ENCODE data around the gene TMEM235.

TMEM235 gene

DNA sequence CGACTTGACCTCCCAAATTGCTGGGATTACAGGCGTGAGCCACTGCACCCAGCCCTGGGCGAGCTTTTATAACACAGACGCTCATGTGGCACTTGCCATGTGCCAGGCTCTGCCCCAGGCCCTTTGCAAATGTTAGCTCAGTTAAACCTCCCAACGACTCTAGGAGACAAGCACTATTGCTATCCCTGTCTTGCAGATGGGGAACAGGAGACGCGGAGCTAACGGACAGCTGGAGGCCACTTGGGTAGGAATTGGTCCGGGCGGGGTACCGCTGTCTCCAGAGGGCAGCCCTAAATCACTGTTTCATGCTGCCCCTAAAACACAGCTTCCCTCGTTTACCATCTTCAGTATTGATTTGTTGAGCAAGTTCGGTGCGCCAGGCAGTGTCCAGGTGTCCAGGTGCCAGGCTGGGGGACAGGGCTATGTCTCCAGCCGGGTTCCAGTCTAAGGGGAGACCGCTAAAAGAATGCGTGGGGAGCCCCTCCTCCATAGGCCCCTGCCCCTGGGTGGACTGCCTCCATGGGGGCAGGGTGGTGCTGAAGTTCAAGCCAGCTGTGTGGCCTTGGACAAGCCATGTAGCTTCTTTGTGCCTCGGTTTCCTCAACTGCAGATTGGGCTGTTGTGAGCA lies 23.7 kb downstream of the TMEM235 start:
- no peak for DNase-seq (ENCODE audit: low read depth in 3 of 3)

DNA sequence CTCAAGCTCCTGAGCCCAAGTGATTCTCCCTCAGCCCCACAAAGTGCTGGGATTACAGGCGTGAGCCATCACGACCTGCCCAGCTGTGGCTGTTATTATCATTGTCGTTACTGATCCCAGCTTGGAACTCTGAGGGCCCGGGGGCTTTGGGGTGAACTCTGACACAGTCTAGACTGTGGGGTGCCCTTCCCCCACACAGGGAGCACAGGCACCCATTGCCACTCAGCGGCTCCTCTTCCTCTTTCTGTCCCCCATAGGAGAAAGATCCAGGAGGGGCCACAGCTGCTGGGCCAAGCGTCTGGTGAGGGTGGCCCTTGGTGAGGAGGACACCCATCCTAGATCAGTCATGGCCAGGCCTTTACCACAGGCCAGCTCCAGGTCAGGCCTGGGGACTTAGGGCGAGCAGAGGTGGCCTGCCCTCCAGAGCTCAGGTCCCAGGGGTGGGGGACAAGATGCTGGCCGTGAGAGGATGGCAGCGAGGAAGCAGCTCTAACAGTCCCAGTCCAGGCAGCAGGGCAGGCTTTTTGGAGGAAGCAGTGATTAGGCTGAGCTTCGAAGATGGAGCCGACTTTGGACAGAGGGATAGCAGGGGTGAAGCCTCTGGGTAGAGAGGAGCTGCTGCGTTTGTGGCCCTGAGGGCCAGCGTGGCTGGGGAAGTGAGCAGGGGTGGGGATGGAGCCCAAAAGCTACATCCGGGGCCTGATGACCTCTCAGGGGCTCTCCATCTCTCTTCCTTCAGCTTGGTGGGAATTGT lies 24.7 kb downstream of the TMEM235 start:
- DNase-seq (ENCODE audit: low read depth in 3 of 3): no peak

DNA sequence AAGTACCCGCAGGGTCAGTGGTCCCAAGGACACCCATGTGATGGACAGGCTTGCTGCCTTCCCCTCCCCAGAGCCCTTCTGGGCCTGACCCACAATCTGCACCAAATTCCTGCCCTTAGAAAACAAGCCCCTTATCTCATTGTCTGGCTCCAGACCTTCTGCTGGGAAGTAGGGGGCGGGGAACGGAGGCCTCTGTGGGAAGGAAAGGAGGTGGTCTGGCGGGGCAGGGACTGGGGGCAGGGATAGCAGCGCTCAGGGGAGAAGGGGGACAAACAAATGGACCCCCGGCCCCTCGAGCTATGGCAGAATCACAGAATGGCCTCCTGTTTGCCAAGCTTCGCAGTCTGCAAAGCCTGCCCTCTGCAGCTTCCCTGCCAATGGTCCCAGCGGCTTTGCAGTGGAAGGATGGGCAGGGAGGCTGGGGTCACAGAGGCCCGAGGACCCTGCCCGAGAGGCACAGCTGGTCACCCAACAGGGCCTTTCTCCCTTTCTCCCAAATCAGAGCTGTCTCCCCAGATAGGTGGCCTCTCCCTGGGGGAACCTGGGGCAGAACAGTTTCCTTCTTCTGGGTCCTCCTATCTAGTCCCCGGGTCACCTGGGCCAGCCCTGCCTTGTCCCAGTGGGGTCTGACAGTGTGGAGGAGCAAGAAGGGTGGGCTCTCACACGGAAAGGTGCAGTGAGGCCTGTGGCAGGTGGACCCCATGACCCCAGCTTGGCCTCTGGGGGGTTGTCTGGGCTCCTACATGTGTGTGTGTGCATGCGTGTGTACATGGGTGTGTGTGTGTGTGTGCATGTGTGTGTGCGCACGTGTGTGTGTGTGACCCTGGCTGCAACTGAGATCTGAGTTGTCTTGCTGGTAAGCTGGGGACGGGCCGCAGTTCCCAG lies 25.5 kb downstream of the TMEM235 start:
- DNase-seq (ENCODE audit: low read depth in 3 of 3): no peak

DNA sequence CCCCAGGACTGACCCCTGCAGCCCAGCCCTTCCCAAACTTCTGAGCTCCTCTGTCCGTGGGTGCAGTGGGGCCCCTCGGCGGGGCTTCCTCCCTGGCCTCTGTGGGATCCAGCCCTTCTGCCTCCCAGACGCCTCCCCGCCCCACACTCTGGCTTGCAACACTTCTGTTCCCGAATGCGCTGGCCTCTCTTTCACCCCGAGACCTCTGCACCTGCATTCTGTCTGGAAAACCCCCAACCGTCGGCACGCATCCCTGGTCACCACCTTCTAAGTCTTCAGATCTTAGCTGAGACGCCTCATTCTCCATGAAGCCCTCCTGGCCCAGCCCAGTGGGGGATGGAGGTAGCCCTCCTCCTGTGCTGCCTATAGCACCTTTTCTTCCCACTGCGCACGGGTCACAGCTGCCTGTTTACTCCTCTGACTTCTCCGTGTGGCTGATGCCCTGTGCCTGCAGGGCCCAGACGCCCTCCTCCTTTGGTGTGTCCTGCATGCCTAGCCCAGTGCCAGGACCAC lies 26.4 kb downstream of the TMEM235 start:
- DNase-seq (ENCODE audit: low read depth in 3 of 3): no peak

DNA sequence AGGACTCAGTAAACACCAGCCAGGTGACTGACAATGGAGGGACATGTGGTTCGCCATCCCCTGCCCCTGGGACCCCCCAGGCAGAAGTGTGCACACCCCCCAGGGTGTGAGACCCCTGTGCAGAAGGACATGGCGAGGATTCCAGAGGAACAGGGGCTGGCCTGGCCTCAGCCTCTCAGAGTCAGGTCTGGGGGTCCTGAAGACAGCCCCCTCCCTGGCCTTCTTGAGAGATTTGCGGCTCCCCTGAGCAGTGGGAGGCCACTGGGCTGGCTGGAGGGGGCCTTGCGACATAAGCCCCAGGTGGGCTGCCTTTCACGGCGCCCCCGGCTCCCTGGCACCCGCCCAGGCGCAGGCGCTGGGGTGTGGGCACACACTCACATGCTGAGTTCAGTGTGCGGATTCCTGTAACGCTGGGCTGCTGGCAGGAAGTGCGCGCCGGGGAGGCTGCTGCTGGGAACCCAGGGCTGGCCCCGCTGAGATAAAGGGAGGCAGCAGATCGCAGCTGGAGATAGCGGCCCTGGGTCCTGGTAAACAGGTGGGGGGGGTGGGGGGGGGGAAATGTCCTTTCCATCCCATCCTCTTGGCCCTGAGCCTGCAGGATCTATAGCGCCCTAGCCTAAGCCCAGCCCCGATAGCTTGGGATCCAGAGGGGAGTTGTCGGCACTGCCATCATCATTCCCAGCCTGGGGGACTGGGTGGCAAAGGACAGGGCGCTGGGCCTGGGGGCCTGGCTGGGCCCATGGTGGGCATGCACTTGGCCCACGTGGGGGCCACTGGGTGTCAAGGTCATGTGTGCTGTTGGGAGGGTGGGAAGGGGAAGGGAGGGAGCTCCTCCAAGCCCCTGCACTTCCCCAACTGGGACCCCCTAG lies 27.1 kb downstream of the TMEM235 start:
- DNase-seq (ENCODE audit: low read depth in 3 of 3): peak; percentile 49 to 60 (median 60)

DNA sequence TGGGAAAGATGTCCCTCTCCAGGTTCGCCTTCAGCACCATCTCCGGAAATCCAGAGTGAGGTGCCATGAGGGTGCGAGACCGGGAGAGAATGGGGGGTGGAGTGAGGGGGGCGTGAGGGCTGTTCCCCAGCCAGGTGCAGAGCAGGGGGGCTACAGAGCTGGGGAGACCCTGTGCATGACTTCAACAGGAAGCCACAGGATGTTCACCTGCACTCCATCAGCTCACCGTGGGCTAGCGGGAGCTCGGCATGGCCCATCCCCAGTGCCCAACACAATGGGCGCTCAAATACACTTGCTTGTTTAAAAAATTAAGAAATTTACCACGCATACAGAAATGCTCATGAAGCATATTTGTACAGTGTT lies 27.7 kb downstream of the TMEM235 start:
- DNase-seq (ENCODE audit: low read depth in 3 of 3): no peak

DNA sequence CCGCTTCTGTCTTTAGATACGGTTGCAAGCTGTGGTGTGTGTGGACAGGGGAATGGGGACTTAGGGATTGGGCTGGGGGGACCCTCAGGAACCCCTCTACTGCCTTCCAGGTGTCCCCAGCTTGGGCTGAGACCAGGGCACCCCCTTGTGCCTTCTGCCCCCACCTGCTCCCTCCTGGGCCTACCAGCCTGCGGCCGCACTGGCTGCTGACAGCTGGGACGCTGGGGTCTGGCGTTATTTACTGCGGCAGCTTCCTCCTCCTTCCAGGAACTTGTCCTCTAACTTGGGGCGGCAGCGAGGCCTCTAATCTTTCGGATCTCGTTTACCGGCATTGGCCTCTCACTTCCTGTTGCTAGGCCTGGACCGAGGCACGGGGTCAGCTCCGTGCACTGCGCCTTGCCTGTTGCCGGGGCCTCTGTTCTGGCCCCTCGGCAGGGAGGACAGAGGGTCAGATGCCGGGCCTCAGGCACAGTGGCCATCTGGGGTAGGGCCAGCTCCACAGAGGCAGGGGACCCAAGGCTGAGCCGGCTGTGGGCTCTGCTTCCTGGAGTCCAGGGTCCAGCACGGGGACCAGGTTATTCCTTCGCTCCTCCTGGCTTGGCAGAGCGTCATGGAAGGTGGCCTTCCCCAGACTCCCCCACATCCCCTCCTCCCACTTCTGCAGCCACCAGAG lies 31.8 kb downstream of the TMEM235 start:
- DNase-seq (ENCODE audit: low read depth in 3 of 3): no peak

DNA sequence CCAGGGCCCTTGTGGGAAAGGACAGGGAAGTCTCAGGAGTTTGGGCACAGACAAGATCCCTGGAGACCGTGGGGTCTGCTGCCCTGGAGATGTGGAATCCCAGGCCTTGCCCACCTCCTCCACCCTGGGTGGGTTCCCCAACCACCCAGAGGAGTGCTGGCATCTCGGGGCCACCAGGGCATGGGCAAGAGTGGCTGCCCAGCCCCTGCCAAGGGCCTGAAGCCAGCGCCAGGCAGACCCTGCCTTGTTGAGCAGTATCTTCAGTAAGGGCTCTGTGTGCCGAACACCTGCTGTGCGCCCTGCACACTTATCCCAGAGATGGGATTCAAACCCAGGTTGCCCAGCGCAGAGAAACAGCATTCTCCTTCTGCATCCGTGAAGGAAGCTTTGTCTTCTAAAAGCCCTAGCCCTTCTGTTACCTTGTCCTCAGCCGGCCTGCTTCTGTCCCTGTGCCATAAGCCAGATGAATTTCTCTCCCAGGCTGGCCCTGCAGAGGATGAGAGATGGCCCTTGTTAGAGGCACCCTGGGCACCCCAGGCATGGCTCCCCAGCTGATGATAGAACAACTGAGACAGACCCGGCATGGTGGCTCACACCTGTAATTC lies 32.4 kb downstream of the TMEM235 start:
- no peak for DNase-seq (ENCODE audit: low read depth in 3 of 3)

DNA sequence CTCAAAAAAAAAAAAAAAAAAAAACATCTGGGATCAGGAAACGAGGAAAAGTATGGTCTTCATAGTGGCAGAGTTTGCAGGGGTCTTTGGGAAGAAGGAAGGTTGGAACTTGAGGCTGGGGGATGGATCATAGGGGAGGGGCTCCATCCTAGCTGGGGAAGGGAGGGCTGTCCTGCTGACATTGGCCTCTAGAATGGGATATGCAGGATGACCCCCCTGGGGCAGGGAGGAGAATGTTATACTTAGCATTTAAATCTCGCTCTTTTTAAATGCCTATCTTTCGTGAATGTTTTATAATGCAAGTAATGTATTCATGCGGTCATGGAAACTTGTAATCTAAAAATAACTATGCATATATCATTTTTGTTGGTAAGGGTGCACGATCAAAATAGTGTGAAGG lies 33.2 kb downstream of the TMEM235 start:
- DNase-seq (ENCODE audit: low read depth in 3 of 3): no peak

DNA sequence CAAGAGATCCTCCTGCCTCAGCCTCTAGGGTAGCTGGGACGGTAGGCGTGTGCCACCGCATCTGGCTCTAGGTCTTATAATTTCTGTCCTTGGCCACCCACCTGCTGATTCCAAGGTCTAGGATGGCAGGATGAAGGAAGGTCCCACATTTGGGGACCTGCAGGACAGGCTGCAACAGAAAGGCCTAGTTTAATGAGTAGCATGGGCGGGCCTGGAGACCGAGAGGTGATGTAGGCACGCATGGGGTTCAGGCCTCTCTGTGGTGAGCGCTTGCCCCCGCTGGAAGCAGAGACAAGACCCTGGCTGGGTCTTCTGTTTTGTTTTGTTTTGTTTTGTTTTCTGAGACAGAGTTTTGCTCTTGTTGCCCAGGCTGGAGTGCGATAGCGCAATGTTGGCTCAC lies 33.7 kb downstream of the TMEM235 start:
- DNase-seq (ENCODE audit: low read depth in 3 of 3): no peak

DNA sequence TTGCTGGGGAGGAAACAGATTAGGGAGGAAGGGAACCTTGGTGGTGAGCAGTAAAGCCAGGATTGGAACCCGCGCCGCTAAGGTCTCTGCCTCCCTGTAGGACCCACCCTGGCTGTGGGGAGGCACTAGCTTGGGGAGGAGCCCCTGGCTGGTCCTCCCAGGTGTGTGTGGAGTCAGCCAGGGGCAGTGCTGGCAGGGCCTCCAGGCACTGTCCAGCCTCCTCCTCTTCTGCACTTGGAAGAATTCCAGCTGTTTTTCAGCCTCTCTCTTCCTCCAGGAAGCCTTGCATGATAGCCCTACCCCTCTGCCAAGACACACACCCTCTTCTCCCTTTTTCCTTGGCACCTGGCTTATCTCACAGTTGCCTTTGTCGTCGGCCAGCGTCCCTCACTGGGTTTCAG lies 34.8 kb downstream of the TMEM235 start:
- DNase-seq (ENCODE audit: low read depth in 3 of 3): no peak

DNA sequence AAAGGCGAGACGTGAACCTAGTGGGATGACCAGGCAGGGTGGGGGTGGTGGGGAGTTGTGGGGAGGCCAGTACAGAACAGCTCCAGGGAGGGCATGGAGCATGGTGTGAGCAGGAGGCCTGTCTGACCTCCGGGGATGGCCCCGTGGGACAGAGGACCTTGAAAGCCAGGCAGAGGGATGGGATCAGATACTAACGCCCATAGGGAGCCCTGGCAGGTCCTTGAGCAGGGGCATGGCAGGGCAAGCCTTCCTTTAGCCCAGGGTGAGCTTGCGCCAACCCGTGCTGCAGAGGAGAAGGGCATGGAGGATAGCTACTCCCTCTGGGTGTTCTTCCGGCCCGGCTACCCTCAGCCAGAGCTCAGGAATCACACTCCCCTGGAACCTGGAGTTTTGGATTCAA lies 35.3 kb downstream of the TMEM235 start:
- DNase-seq (ENCODE audit: low read depth in 3 of 3): no peak

DNA sequence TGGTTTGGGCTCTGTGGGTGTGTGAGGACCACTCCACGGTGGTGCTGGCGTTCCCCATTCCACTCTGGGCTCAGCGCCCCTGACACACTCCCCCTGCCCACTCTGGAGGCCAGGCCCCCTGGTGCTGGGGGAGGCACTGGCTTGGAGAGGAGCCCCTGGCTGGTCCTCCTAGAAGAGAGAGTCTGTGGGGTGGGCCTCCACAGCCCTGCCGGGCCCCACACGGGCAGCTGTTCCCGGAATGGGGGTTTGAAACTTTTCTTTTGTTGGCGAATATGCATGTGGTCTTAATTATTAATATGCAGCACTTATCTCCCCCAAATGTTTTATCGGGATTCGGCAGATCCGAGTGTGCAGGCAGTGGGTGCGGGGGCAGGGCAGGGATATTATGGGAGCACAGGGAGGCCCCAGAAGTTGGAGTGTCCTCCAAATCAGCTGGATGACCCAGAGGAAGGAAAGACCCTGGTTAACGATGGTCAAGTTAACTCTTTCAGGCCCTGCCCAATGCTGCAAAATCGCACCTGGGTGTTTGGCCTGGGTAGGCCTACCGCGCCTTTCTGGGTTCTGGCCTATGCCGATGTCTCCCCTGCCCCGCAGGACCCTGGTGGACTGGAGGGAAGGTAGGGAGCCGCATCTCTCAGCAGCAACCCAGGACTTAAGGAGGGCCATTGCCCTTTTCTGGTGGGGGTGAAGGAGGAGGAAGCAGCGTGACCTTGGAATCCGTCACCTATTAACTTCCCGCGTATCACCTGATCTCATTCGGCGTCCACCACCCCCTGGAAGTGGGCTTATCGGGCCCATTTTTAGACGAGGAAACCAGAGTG lies 36.0 kb downstream of the TMEM235 start:
- DNase-seq (ENCODE audit: low read depth in 3 of 3): no peak

DNA sequence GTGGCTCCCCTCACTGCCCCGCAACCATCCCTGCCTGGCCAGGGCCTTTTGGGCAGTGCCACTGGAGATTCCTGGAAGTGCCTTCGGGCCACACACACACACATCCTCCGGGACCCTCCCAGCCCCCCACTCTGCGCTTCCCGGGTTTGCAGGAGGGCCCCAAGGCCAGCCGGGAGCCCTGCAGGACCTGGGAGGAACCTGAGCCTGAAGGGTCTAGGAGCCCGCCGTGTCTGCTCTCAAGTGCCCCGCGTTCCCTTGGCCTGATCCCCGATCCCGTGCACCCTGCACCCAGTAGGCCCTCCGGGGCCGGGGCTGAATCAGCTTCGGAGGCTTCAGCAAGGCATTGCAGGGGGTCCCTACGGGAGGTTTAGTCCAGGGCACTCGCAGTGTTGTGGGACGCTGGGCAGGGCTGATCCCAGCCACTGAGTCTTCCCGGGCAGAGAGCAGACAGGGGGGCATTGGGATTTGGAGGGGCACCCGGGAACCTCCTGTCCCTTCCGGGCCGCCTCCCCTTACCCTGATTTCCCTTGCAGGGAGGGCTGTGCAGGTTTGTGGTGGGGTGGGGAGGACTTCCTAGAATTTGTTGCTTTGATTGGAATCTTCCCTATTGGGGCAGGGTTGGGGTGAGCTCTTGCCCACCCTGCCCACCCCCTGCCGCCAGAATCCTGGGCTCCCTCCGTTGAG lies 36.9 kb downstream of the TMEM235 start:
- DNase-seq (ENCODE audit: low read depth in 3 of 3): no peak

DNA sequence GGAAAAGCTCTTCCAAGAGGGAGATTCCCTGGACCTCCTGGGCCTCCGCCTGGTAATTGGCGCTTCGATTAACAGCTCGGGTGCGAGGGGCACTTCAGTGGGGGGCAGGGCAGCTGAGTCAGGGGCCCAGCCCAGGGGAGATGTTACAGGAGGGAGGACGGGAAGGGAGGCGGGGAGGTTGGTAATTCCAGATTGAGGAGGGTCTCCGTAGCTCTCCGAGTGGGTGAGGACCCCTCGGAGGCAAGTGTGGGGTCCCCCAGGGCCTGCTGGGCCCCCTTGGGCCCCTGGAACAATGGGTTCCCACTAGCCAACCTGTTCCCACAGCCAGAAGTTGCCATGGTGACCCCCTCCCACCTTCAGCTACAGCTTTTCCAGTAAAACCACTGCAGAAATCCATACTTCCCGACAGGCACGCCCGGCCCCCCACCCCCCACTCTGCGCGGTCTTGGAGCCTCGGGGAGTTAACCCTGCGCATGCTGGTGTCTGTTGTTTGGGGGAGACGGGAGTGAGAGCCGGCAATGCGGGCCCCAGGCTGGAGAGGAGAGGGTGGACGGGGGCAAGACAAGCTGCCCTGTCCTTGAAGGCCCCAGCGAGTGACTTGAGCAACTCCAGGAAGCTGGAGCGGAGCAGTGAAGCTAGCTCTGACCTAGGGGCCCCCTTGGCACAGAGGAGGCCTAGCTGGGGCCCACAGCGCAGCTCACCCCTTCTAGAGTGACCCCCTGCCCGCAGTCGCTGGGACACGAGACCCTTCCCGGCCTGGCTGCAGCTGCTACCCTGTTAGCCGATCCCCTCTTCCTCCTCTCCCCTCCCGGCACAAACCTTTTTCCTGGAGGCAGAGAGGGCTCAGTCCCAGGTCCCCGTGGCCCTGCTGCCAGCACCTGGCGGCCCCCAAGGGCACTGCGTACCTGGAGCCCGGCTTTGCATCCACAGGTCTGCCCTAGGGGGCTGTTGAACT lies 37.8 kb downstream of the TMEM235 start:
- DNase-seq (ENCODE audit: low read depth in 3 of 3): no peak

DNA sequence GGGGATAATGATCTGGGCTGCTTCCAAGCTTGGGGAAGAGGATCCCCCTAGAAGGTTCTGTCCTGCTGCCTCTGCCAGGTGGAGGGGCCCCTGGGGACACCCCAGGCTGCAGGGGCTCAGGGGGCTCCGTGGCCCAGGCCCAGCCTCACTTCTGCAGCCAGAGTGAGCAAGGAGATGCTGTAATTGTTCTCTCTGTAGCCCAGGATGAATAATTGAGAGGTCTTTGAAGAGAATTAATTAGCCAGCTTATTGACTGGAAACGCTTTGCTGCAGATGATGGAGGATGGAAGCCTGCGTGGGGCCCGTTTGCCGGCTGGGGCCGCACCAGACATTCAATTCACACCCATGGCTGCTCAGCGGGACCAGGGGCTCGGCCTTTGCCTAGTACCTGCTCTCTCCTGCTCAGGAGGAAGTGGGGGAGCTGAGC lies 38.5 kb downstream of the TMEM235 start:
- DNase-seq (ENCODE audit: low read depth in 3 of 3): no peak

DNA sequence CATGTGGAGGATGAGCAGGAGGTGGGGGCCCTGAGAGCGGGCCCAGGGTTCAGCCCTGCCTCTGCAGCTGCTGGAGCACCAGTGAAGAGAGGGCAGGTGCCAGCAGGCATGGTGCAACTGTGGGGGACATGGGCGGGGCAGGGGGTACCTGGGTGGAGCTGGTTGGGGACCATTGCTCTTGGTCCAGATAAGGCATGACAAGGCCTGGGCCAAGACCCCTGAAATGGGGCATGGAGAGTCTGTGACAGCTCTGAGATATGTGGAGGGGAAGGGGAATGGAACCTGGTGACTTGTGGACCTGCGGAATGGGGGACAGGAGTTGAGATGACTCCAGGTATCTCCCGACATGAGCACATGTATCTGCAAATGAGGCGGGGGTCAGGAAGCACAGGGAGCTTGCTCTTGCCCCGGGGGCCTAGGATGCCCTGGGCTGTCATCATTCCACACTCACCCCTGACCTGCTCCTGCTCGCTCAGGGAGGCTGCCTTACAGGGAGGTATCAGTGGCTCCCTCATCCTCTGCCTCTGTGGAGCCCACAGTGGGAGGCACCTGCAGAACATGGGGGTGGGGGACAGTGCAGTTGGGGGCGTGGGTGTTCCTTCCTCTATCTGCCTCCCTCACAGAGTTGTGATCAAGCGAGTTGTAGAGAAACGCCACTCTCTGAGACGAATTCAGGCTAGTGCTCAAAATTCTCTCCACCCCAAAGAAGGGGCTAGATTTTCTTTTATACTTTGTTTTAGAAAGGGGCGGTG lies 40.2 kb downstream of the TMEM235 start:
- no peak for DNase-seq (ENCODE audit: low read depth in 3 of 3)

All from stimulated activated CD4-positive, alpha-beta T cell treated with anti-CD3 and anti-CD28 coated beads, TNF-alpha, amount 100 ng/mL, for 4 hours (primary cell).